Stimulated activated naive CD8-positive, alpha-beta T cell treated with anti-CD3 and anti-CD28 coated beads, Interleukin-15, amount 100 ng/mL, for 72 hours (primary cell): Measurements from ENCODE around the gene GPR135.
A peak's percentile ranks its signal among the peaks of the same experiment; 100 is the strongest.
"Not testable (repeated sequence)": the region's sequence is repeated elsewhere in the genome, so short reads cannot be mapped to it uniquely, and the experiment has no call there.

Source experiments
- ATAC-seq: fragments of 150-1000 bp; cut with Tn5 transposase; 2 replicates; pipeline ENCODE4 v1.10.0; 2021; ENCODE audit warnings: mild to moderate bottlenecking, moderate library complexity
- DNase-seq, 2 donors: peaks; one replicate each; pipeline ENCODE4 v3.0.0; 2021 to 2022
- H3K27ac Mint-ChIP-seq, 2 donors: one replicate each; pipeline ENCODE4 v1.8.0; 2022; ENCODE audit warnings: mild to moderate bottlenecking in 2 of 2, mixed read lengths in 2 of 2, moderate library complexity in 2 of 2
- H3K27me3 Mint-ChIP-seq: one replicate; pipeline ENCODE4 v1.8.0; 2022; ENCODE audit warnings: mixed read lengths
- H3K4me1 Mint-ChIP-seq: one replicate; pipeline ENCODE4 v1.8.0; 2022; ENCODE audit warnings: mild to moderate bottlenecking, mixed read lengths
- H3K4me3 Mint-ChIP-seq, 2 donors: one replicate each; pipeline ENCODE4 v1.8.0; 2022; ENCODE audit warnings: mild to moderate bottlenecking in 2 of 2, mixed read lengths in 2 of 2, moderate library complexity in 1 of 2
- H3K9me3 Mint-ChIP-seq, 2 donors: one replicate each; pipeline ENCODE4 v1.8.0; 2022; ENCODE audit warnings: mixed read lengths in 2 of 2

GPR135 gene

GRCh38 chr14:59450716-59451115 is 14.5 kb downstream of the GPR135 start:
- Mint-ChIP-seq H3K27ac (no peak overlapping the region), H3K9me3 (no peaks in the 10 kb centered on the region), H3K27me3 (no peaks in the 10 kb centered on the region), H3K4me3 (no peak overlapping the region), H3K4me1 (no peaks in the 10 kb centered on the region)
- no peak for DNase-seq
- no peak for ATAC-seq

- H3K4me3 Mint-ChIP-seq, ATAC-seq, H3K9me3 Mint-ChIP-seq, H3K27ac Mint-ChIP-seq, H3K4me1 Mint-ChIP-seq, DNase-seq, H3K27me3 Mint-ChIP-seq: not testable (repeated sequence)
These were observed 16.5 kb downstream of the GPR135 start for GRCh38 chr14:59448673-59449072.

GRCh38 chr14:59439256-59439965 is 25.8 kb downstream of the GPR135 start:
- H3K4me3 Mint-ChIP-seq = no peak overlapping the region
- H3K27ac Mint-ChIP-seq = no peak overlapping the region
- DNase-seq (no peak), ATAC-seq (no peak)
- H3K4me1 Mint-ChIP-seq = no peaks in the 10 kb centered on the region
- no peaks in the 10 kb centered on the region for H3K9me3 Mint-ChIP-seq
- H3K27me3 Mint-ChIP-seq = no peaks in the 10 kb centered on the region

- H3K4me1 Mint-ChIP-seq = no peaks in the 10 kb centered on the region
- no peaks in the 10 kb centered on the region for H3K9me3 Mint-ChIP-seq
- ATAC-seq = no peak
These were observed 27.0 kb downstream of the GPR135 start for GRCh38 chr14:59438195-59438647.

GRCh38 chr14:59435987-59436386 is 29.2 kb downstream of the GPR135 start:
- no peak for DNase-seq
- no peaks in the 10 kb centered on the region for H3K4me1 Mint-ChIP-seq
- H3K9me3 Mint-ChIP-seq = no peaks in the 10 kb centered on the region
- H3K27me3 Mint-ChIP-seq = no peaks in the 10 kb centered on the region
- H3K4me3 Mint-ChIP-seq = no peak overlapping the region
- no peak for ATAC-seq
- H3K27ac Mint-ChIP-seq = no peak overlapping the region

More at GRCh38 chr14:59438195-59438647, 27.0 kb downstream of the GPR135 start:
- Mint-ChIP-seq H3K27me3 (no peaks in the 10 kb centered on the region), H3K27ac (no peak overlapping the region), H3K4me3 (no peak overlapping the region)
- no peak for DNase-seq

GRCh38 chr14:59435101-59435500 is 30.1 kb downstream of the GPR135 start:
- DNase-seq = no peak
- ATAC-seq = no peak
- Mint-ChIP-seq H3K9me3 (no peaks in the 10 kb centered on the region), H3K27ac (no peak overlapping the region), H3K27me3 (no peaks in the 10 kb centered on the region), H3K4me1 (no peaks in the 10 kb centered on the region), H3K4me3 (no peak overlapping the region)

DNA sequence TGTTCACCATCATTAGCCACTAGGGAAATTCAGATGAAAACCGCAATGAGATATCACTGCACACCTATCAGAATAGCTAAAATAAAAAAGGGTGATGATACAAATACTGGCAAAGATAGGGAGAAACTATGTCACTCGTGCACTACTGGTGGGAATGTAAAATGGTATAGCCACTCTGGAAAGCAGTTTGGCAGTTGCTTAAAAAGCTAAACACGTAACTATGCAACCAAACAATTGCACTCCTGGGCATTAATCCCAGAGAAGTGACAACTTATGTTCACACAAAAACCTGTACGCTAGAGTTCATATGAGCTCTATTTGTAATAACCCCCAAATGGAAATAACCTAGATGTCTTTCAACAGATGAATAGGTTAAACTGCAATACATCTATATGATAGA is 35.4 kb downstream of the GPR135 start:
- Mint-ChIP-seq H3K27ac (no peak overlapping the region), H3K4me3 (no peak overlapping the region), H3K4me1 (no peaks in the 10 kb centered on the region), H3K27me3 (peaks cover 7% of the 10 kb centered on the region), H3K9me3 (no peaks in the 10 kb centered on the region)
- ATAC-seq (no peak), DNase-seq (no peak)

DNA sequence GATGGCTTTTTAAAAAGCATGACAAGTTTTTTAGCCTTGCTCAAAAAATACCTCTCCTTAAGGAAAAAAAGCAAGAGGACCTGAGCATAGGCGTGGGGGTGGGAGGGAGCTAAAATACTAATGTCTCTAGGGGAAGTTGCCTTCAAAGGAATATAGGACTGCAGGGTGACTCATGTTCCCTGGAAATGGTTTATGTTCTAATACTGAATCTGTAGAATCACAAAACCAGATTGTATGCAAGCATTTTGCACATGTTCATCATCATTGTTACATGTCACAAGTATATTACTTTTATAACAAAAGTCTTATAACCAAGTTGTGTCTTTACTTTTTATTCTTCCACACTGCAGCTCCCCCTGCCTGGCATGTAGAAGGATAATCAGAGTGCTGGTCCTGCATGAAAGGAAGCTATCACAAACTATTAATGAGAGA is 36.6 kb downstream of the GPR135 start:
- Mint-ChIP-seq H3K27ac (no peak overlapping the region), H3K4me3 (no peak overlapping the region), H3K4me1 (no peaks in the 10 kb centered on the region), H3K9me3 (no peaks in the 10 kb centered on the region), H3K27me3 (peaks cover 11% of the 10 kb centered on the region)
- ATAC-seq (no peak), DNase-seq (no peak)

DNA sequence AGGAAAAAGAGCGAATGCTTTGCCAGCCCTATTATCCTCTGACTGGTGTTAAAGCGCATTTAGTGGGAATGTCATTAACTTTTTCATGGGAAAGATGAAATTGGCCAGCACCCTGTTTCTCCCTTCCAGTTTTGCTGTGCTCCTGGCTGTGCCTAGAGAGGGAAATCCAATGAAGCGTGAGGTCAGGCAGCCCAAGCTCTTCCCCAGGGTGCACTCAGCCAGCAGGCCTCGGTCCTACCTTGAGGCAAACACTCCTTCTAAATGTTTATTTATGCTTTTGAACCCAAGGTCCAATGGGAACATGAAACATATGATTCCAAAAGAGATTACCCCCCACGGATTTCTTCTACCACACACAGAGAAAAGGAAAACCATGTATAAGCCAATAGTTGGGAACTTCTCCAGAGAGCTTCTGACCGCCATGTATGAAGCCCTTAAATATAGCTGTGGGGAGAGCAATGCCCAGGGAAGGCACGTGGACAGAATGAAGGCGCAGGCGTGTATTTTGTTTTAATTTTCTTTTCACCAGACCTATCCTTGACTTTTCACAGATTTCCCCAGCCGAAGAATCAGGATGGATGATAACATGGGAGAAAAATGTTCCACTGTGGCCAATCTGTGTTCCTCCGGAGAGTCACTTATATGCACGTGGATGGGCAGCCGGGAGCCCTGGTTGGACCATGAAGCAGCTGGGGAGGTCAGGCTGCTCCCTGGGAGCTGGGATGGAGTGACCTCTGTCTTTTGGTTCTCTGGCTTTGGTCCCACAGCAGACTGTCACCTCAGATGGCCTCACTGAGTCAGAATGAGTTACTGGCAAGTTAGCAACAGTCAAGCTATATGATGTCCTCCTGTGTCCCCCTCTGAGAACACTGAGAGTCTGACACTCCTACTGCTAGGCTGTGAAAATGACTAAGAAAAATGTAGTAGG is 37.3 kb downstream of the GPR135 start:
- peaks cover 11% of the 10 kb centered on the region for H3K27me3 Mint-ChIP-seq
- H3K27ac Mint-ChIP-seq = peak overlapping the region in 1 of 2 donors; percentile 22
- ATAC-seq (no peak), DNase-seq (no peak)
- no peaks in the 10 kb centered on the region for H3K9me3 Mint-ChIP-seq
- no peak overlapping the region for H3K4me3 Mint-ChIP-seq
- H3K4me1 Mint-ChIP-seq = no peaks in the 10 kb centered on the region

- H3K27me3 Mint-ChIP-seq = peaks cover 11% of the 10 kb centered on the region
- DNase-seq (no peak), ATAC-seq (no peak)
- no peak overlapping the region for H3K4me3 Mint-ChIP-seq
- H3K9me3 Mint-ChIP-seq = no peaks in the 10 kb centered on the region
- H3K4me1 Mint-ChIP-seq = no peaks in the 10 kb centered on the region
- H3K27ac Mint-ChIP-seq = no peak overlapping the region
These were observed 39.8 kb downstream of the GPR135 start for GRCh38 chr14:59425322-59425935.

DNA sequence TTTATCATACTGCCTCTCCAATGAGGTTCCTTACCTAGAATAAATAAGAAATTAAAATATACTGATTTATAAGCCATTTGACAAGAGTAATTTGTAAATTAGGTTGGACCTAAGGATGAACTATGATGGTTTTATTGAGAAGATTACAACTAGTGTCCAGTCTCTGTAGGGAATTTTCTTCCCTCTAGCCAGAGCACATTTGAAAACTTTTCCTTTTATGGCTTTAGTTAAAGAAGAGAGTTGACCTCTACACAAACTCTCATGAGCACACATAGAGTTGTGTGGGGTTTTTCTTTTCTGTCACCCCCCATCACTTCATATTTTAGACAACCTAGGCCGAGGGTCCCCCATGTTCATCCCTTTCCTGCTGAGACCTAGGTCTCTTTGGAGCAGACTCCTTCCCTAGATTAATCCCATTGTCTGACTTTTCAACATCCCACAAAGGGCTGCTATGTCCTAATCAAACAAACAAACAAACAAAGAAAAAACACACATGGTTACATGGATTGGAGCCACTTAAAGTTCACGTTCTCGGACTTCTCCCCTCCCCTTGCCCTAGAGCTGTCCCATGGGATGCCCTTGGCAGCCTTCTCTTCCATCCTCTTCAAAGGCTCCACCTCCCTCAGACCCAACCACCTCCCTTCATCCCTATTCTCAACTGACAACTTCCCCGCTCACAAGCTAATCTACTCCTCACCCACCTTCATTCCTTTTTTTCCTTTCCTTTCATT is 40.7 kb downstream of the GPR135 start:
- no peaks in the 10 kb centered on the region for H3K4me1 Mint-ChIP-seq
- no peak overlapping the region for H3K4me3 Mint-ChIP-seq

DNA sequence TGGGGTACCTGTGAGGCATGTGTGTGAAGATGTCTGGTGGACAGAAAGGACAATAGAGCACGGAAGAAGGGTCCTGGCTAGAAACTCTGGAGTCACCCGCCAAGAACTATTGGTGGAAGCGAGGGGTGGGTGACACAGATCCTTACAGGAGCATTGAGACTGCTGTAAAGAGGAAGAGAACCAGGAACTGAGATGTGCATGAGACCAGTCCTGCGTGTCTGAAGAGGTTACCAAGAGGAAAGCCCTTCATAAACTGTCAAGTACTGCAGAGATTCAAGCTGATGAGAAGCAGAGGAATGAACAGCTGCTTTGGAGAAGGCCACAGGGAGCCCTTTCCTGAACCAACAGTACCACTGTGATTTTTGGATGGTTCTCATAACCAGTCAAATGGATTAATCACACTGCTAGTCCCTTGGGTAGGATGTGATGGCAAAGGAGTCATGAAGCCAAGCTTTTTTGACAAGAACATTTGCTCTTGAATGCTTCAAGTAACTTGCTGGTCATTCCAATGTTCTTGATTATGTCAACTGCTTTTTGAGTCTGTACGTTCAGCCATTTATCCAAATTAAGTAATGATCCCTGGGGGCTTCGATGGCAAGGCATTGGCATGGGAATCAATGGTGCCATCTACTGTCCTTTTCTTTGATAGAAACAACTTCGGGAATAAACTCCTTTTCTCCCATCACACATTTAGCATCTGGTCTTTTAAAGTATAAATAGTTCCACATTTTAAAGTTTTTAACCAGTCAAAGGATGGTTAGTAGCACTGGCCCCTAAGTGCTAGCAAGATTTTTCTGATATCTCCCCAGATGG is 42.9 kb downstream of the GPR135 start:
- DNase-seq (no peak), ATAC-seq (no peak)
- Mint-ChIP-seq H3K9me3 (no peaks in the 10 kb centered on the region), H3K27me3 (peaks cover 11% of the 10 kb centered on the region), H3K4me3 (no peak overlapping the region), H3K27ac (no peak overlapping the region), H3K4me1 (no peaks in the 10 kb centered on the region)

More for the DNA sequence above, 40.7 kb downstream of the GPR135 start:
- Mint-ChIP-seq H3K27me3 (peaks cover 11% of the 10 kb centered on the region), H3K27ac (no peak overlapping the region), H3K9me3 (no peaks in the 10 kb centered on the region)
- DNase-seq = no peak
- no peak for ATAC-seq

DNA sequence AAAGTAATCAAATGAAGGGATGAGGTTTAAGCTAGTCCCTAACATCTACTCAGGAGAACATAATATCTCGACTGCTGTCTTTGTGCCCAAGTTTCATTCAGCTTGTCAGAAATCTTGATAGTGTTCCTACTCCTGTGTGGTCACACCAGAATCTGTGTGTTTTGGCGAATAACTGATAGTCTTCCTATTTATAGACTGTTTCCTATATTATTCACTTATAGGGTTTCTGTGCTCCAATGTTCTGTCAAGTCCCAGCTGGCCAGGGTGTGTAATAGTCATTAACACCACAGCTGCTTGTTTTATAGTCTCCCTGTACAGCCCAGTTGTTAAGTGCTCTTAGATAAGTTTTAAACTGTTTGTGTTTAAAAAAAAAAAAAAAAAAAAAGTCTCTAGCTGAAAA is 45.9 kb downstream of the GPR135 start:
- Mint-ChIP-seq H3K27ac (no peak overlapping the region), H3K27me3 (no peaks in the 10 kb centered on the region), H3K4me3 (no peak overlapping the region), H3K9me3 (no peaks in the 10 kb centered on the region), H3K4me1 (no peaks in the 10 kb centered on the region)
- ATAC-seq (no peak), DNase-seq (no peak)

DNA sequence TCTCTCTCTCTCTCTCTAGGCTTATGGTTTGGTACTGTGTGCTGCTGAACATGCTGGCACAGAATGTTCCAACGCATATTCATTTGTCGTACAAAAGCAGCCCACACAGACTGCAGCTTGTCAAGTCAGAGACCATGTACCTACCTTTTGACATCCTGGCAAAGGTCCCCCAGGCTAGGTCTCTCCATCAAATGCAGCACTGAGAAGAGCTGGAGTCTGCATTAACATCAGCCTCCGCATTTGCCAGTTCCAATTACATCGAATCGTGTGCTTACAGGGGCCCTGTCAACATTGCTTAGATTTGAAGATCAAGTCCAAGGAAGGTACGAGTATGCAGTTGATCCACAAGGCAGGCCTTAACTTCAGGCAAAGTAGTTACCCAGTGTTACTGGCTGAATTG is 47.9 kb downstream of the GPR135 start:
- H3K4me1 Mint-ChIP-seq = no peaks in the 10 kb centered on the region
- H3K4me3 Mint-ChIP-seq = no peak overlapping the region
- H3K27me3 Mint-ChIP-seq = peaks cover 9% of the 10 kb centered on the region
- ATAC-seq = no peak
- H3K27ac Mint-ChIP-seq = no peak overlapping the region
- no peak for DNase-seq
- H3K9me3 Mint-ChIP-seq = peaks cover 0 to 5% of the 10 kb centered on the region in 2 donors
